ENCODE measurements around the gene RABEP2.

GRCh38 chr16:28930203-28930602 is 5.2 kb upstream of the RABEP2 start:
- no peak for TF ChIP-seq POLR2AphosphoS5 (IDR thresholded peaks at IDR 0.05)
- TF ChIP-seq POLR2A (IDR thresholded peaks at IDR 0.05) = no peak

Measured in gastroesophageal sphincter (tissue), 2 donors.